Limb (tissue), 2 donors: ENCODE results near the gene SBDS.
"Not testable (repeated sequence)": the region's sequence is repeated elsewhere in the genome, so short reads cannot be mapped to it uniquely, and the experiment has no call there.

ENCODE experiments used
- DNase-seq, 2 donors: peaks; one replicate each; pipeline ENCODE4 v3.0.0-alpha.2; 2016; ENCODE audit errors: extremely low spot score in 2 of 2

SBDS gene

DNA sequence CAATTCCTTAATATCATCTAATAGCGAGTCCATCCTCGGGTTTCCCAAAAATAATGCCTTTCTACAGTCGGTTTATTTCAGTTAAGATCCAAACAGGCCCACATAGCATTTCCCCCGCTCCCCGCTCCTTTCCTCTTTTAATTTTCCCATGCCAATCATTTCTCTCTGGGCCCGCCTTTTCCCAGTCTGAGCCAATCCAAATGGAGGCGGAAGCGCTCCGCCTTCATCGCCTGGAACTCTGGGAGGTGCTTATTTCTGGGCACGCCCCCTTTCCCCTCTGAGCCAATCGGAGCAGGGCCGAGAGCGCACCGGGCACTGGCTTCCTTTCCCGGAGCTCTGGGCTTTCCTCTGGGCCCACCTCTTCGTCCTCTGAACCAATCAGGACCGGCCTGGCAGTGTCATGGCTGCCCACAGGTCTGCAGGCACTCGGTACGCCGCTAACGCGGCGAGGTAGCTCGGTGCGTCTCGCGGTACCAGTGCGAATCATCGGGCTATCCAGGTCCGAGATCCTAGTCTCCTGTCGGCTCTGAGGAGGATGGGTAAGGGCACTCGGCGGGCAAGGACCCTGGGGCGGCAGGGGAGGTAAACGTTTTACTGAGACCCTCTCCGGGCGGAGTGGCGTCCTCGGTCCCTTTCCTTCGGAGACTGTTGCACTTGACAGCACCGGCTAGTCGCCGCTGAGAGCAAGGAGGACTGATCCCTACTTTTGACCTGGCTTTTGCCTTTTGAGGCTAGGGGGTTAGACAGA is 1.2 kb upstream of the SBDS start, which contains the start of gene TYW1:
TSS of gene TYW1 (plus strand) at position 390 of the 748 bp plus-strand sequence. CDS start at position 536, 146 bp downstream.
- DNase-seq, result peak; percentile 98

DNA sequence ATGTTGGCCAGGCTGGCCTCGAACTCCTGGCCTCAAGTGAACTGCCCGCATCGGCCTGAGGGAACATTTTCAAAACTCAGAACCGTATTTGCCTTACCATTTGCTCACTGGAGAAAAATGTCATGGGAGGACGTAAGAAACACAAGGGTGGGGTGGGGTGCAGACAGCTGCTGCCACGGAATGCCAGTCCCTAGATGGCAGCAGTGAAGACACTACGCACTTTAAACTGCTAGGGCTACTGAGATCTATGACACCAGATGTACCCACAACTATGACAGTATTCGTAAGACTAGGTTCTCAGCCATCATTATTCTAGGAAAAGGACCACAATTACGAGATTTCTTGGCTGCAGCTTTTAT is 716 bp downstream of the SBDS start:
- peak; percentile 40 to 54 for DNase-seq

DNA sequence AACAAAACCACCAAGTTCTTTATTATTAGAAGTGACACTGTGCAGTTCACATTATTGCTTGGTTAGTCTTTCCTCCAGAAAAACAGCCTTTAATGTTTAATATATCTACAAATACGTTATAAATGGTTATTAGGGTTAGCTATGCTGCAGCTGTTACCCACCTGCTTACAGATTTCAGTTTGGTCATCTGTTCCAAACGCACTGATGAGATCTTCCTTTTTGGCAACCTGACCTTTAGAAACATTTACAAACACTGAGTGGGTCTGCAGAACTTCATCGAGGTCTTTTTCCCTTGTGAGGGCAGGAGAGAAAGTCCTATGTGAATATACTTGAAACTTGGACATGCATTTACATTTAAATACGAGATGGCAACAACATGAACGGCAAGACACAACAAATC is 1.3 kb downstream of the SBDS start:
- not testable (repeated sequence) for DNase-seq

DNA sequence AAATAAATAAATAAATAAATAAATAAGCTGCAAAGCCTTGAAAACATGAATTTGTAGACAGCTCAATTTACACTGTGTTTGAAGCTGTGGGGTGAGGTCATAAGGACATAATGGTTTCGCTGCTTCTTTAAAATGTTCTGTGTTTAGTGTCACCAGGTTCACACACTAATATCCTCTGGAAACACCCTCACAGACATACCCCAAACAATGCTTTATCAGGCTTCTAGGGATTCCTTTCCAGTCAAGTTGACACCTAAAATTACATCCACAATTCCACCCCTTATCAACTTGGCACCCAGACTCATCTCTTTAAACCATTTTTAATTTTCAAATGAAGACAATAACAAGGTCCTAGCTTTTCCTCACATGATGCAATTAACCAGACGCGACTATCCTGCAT is 5.8 kb downstream of the SBDS start:
- not testable (repeated sequence) for DNase-seq

DNA sequence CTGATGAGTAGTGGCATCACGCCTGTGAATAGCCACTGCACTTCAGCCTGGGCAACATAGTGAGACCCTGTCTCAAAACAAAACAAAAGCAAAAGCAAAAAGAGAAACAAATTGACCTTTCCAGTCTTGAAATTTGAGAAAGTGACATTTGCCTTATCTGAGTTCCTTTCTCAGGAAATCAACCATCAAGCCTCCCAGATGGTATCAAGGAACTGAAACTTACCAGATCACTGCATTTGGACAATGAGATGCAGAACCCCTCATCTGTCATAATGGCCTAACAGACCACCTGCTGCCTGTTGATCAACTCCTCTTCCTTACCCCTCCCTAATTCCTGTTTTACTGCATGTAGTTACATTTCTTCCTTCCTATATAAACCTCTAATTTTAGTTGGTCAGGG is 15.1 kb downstream of the SBDS start:
- DNase-seq, result not testable (repeated sequence)

DNA sequence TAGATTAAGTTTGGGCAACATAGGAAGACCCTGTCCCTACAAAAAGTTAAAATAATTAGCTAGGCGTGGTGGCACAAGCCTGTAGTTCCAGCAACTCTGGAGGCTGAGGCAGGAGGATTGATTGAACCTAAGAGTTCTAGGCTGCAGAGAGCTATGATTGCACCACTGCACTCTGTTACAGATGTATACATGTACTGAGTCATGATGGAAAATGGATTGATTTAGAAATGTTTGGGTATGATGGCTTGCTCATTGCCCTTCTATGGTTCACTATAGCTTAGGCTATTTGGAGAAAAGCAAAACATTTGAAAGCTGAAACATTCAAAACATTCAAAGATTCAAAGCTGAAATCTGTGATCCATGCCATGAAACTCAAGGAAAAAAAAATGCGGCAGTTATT is 16.4 kb downstream of the SBDS start:
- DNase-seq, result not testable (repeated sequence)

DNA sequence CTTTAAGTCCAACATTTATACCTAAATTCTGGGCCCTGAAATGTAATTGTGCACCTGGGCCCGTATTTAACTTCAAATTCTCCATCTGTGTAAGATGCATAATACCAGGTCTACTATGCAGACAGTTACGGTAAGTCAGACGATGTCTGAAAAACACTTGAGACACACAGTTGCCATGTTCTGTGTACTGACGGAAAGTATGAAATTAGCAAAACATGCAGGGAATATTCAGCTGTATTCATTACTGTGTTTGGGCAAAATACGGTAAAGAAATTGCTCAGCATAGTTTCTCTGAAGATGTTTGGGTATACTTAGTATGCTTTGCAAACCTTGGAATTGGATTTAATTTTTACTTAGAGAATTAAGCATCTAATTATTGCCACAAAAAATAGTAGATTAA is 17.1 kb downstream of the SBDS start:
- DNase-seq, result not testable (repeated sequence)

DNA sequence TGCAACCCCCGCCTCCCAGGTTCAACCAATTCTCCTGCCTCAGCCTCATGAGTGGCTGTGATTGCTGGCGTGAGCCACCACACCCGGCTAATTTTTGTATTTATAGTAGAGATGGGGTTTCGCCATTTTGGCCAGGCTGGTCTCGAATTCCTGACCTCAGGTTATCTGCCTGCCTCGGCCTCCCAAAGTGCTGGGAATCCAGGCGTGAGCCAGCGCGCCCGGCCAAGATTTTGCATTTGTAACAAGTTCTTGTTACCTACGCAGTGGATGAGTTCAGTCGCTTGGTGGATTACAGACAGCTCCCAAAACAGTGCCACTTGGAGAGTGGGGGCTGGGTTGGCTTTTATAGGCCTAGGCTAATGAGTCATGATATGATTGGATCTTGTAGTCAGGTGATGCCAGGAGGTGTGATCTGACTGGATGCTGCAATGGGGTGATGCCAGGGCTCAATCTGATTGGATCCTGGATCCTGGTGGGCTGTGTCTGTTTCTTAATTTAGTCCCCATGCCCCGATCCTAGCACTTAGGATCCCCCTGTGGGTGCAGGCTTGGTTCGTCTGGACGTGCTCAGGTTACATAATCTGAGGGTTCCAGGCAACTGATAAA is 20.3 kb downstream of the SBDS start:
- no peak for DNase-seq

DNA sequence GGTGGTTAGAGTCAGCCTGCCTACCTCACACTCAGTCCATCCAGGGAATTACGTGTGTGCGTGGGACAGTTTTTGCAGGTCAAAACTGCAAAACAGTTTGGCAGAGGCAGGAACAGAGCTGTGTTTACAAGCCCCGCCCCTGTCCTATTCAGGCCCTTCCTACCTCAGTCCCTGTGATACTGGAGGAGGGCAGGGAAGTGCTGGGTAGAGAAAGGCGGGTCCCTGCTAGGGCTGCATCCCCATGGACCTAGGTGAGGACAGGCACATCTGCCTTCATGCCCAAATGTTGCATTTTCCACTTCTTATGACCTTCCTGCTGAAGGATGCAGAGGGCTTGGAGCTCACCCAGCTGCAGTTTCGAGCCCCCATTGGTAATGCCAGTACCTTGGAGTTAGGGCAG is 25.1 kb downstream of the SBDS start:
- no peak for DNase-seq

DNA sequence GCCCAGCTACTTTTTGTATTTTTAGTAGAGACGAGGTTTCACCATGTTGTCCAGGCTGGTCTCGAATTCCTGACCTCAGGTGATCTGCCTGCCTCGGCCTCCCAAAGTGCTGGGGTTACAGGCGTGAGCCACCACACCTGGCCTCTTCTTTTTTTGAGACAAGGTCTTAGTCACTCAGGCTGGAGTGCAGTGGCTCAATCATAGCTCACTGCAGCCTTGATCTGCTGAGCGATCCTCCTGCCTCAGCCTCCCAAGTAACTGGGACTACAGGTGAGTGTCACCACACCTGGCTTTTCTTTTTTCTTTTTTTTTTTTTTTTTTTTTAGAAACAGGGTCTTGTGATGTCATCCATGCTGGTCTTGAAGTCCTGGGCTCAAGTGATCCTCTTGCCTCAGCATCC is 26.4 kb downstream of the SBDS start:
- not testable (repeated sequence) for DNase-seq

DNA sequence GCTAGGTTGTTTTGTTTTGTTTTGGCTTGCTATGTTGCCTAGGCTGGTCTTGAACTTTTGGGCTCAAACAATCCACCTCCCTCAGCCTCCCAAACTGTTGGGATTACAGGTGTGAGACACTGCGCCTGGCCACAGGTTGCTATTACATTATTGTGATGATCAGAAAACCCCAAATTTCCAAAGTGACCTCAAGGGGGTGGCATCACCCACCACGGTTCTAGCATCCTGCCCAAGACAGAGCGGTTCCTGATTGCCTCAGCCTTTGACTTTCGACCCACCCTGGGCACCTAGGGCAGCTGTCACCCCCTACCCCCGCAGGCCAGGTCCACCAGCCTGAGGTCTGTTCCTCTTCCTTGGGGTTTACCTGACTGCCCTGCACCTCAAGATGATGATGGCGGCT is 28.4 kb downstream of the SBDS start:
- DNase-seq, result no peak

DNA sequence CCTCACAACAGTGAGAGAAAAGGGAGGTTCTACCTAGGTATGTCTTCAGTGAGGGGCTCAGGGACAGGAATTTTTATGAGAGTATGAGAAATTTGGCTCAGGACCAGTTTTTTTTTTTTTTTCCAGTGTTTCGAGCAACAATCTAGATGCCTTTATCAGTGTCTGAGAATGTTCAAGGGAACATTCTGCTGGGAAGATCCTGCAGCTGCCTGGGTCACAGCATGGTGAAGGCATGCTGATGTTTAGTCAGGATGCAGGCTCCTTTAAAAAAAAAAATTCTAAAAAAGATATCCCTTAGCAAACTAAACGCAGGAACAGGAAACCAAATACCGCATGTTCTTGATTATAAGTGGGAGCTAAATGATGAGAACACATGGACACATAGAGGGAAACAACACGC is 31.0 kb downstream of the SBDS start:
- DNase-seq, result peak in 1 of 2 donors; percentile 5

DNA sequence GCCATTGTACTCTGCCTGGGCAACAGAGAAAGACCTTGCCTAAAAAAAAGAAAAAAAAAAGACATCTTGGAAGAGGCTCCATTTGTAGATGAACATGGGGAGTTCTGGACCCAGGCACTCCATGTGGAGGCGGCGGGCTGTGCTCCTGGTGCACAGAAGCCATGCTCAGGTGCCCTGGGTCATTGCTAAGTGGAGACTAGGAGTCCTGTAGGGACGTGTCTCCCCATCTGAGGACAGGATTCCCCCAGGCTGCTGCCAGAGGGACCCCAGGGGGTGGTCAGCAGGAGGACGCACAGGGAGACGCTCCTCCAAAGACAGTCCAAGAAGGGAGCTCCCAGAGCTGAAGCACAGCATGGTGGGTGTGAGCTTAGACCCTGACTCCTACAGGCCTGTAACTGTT is 34.3 kb downstream of the SBDS start:
- no peak for DNase-seq

DNA sequence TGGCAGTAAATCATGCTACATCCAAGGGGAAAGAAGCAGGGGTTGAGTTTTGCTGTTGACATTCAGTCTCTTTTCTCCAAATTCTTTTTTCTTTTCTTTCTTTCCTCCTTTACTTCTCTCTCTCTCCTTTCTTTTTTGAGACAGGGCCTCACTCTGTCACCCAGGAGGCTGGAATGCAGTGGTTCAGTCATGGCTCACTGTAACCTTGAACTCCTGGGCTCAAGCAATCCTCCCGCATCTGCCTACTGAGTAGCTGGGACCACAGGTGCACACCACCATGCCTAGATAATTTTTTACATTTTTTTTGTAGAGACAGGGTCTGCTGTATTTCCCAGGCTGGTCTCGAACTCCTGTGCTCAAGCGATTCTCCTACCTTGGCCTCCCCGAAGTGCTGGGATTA is 35.2 kb downstream of the SBDS start:
- no peak for DNase-seq

DNA sequence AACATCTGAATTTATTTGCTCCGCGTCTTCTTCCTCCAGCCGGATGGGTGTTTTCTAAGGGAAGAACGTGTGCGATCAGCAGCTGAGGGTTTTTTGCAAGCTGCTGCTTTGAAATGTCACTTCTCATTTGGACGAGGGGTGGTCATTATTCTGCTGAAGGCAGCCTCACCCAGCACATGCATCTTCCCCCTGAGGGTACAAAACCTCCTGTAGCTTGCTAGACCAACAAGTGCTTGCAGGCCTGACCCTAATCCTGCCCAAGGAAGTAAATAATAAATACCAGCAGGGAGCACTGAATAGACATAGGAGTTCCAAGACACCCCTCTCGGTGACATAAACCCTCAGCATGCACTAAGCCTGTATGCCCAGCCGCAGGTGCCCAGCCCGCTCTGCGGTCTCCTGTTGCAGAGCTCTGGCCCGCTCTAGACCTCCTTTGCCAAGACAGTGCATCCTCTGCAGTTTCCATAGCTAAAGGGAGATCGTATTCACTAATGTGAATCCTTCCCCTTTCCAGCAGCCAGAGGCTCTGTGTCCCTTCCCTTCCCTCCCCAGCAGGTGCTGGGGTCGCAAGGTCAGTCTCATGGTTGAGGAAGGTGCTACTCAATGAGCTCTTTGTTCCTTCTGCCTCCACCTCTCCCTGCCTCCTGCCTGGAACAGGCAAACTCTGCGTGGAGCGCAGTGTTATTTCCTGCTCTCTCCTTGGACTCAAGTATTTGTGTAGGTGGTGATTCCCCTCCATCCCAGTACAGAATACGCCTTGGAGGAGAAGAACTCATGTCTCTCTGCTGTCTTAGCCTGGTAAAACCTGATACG is 36.6 kb downstream of the SBDS start:
- DNase-seq, result no peak

DNA sequence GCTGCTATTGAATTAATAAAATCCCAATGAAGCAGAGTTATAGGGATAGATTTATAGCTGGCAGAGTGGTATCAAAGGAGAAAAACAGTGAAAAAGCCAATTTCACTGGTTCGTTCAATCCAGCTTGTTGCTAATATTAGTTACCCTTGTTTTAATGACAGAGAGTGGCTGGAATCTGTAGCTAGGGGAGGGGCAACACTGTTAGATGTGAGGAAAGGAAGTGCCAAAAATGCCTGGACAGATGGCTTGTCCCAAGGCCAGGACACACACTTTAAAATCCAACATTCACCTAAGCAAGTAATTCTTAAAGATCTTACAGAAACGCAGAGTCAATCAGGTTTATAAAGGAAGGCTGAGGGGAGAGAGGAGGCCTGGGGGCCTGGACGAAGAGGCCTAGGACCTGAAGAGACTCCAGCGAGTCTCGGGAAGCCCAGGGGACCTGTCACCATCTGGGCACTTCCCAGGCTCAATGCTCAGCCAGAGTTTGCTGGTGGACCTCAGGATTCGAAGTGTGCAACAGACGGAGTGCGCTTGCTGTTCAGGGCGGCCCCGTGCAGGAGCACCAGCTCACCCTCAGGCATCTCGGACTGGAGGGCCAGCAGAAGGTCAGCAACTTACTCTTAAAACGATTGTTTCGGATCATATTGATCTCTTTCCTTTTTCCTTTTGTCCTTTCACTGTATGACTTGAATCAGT is 37.6 kb downstream of the SBDS start:
- no peak for DNase-seq

DNA sequence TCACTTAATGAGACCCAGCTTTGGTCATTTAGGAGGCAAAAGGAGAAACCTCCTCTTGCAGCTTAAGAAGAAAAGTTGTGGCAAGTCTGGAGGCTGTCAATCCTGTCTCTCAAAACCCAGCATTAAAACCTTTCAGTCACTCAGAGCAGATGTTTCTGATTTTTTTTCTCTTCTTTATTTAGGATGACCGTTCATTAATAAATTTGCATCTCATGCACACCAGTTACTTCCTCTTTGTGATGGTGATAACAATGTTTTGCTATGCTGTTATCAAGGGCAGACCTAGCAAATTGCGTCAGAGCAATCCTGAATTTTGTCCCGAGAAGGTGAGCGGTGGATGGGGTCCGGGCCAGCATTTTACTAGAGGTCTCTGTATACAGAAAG is 42.4 kb downstream of the SBDS start:
- no peak for DNase-seq

DNA sequence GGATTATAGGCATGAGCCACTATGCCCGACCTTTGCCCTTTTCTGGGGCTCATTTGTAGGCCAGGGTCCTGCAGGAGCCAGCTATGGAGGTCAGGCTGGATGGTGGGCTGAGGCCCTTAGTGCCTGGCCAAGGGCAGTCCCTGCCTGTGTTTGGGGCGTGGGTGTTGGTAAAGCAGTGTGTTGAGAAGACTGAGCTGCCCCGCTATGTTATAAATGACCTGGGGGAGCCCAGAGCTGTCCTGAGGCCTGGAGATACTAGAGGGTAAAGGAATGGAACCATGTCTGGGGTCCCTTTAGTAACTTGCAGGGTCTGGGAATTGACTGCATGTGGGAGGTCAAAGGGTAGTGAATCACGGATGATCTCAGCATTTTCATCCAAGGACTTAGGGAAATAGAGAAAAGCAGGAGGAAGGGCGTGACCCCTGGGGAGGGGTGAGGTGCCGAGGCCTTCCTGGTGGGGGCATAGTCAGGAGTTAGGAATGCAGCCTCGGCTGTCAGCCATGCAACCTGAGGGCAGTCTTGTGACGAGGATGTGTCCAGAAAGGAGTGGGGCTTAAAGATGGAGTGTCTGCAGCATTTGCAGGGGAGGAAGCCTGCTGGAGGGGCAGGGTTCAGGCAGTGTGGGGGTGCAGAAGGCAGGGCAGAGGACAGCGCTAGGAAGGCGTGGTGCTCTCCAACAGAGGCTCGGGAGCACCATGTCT is 42.9 kb downstream of the SBDS start:
- no peak for DNase-seq

DNA sequence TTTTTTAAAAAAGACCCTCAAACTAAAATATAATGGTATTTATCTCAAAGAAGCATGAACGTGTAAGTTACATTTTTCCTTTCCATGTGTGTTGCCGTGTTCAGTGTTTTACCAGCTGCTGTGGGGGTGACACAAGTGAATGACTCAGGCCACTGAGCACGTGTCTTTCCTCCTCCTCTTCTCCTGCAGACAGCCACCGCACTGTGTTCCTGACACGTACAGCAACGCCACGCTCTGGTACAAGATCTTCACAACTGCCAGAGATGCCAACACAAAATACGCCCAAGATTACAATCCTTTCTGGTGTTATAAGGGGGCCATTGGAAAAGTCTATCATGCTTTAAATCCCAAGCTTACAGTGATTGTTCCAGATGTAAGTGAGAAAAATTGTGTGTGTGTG is 44.6 kb downstream of the SBDS start:
- no peak for DNase-seq

DNA sequence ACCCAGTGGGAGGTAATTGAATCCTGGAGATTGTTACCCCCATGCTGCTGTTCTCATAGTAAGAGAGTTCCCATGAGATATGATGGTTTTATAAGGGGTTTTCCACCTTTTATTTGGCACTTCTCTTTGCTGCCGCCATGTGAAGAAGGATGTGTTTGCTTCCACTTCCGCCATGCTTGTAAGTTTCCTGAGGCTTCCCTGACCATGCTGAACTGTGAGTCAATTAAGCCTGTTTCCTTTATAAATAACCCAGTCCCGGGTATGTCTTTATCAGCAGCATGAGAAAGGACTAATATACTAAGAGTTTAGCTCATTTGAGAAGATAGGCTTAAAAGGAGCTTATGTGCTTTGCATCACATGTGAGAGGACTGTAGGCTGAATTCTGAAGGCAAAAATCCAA is 45.1 kb downstream of the SBDS start:
- no peak for DNase-seq

DNA sequence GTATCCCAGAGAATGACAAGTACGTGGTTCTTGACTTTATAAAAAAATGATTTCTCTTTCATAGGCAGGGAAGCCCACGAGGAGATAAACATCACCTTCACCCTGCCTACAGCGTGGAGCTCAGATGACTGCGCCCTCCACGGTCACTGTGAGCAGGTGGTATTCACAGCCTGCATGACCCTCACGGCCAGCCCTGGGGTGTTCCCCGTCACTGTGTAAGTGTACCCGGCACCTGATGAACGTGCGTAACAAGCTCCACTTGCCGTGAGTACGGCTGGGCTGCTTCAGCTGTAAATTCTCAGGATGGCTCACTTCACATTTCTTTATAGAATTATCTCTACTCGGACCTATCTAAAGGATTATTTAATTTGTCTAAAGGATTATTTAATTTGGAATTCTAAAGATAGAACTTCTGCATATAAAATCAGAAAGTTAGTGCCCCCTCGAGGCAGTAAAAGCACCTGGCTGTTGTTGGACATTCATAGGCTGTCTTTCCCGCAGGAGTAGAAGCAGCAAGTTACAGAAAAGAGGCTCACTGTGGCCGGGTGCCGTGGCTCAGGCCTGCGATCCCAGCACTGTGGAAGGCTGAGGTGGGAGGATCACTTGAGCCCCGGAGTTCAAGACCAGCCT is 46.8 kb downstream of the SBDS start:
- DNase-seq, result no peak
